ENCODE results near the gene ATP12A.

DNA sequence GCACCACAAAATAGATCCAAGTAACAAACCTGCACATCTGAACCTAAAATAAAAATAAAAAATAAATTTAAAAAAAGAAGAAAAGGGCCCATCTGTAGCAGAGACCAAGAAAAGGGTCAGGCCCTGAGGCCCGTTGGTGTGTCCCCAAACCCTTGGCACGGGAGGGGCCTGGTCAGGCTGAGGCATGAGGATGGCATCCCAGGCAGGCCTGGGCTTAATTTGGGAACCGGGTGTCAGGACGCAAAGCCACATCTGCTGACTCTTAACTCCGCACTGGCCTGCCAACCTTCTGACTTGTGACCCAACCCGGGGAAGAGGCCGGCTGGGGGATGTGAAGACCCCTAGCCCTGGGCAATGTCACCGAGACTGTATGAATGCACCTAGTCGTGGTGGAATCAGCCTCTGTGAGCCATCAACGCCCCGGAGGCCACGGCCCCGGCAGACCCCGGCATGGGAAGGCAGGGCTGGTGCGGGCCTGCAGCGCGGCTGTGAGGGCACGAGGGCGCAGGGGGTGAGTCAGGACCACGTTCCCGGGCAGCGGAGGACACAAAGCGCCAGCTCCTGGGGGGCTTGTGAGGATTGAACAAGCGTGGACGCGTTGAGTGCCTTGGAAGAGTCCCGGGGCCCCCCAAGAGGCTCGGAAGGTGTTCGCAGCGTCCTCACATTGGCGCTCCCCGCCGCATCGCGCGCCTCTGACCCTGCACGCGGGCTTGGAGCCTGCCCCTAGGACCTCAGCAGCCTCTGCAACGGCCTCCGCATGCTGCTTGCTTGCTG, 38.2 kb downstream of the ATP12A start:
- TF ChIP-seq EZH2 (IDR thresholded peaks at IDR 0.05) (no peak), POLR2AphosphoS5 (IDR thresholded peaks at IDR 0.05; ENCODE audit: borderline replicate concordance, low read depth, low read length) (no peak)
